ENCODE measurements around the gene CALN1.

DNA sequence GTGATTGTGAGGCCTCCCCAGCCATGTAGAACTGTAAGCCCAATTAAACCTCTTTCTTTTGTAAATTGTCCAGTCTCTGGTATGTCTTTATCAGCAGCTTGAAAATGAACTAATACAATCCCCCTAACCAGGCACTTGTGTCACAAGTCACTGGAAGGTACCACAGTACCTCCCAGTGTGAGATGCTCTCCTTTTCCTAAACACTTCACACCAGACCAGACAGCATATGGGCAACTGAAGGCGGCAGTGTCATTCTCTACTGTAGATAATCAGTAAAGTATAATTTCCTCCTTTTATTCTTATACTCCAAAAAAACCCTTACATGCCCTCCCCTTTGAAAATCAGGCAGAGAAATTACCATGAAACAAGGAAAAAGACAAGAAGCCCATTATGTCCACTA, 113.2 kb downstream of the CALN1 start:
- TF ChIP-seq EZH2 (optimal IDR thresholded peaks at IDR 0.05; ENCODE audit: low read depth, low read length) (no peak), EZH2phosphoT487 (IDR thresholded peaks at IDR 0.05; ENCODE audit: low read length) (no peak)
- TF ChIP-seq, protein P1, sequence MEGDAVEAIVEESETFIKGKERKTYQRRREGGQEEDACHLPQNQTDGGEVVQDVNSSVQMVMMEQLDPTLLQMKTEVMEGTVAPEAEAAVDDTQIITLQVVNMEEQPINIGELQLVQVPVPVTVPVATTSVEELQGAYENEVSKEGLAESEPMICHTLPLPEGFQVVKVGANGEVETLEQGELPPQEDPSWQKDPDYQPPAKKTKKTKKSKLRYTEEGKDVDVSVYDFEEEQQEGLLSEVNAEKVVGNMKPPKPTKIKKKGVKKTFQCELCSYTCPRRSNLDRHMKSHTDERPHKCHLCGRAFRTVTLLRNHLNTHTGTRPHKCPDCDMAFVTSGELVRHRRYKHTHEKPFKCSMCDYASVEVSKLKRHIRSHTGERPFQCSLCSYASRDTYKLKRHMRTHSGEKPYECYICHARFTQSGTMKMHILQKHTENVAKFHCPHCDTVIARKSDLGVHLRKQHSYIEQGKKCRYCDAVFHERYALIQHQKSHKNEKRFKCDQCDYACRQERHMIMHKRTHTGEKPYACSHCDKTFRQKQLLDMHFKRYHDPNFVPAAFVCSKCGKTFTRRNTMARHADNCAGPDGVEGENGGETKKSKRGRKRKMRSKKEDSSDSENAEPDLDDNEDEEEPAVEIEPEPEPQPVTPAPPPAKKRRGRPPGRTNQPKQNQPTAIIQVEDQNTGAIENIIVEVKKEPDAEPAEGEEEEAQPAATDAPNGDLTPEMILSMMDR (IDR thresholded peaks at IDR 0.05; ENCODE audit: low read length) = no peak
